Smooth muscle cell (in vitro differentiated cells): Measurements from ENCODE around the gene USP1. TPM values are rescaled to one million over a fixed set of nuclear protein-coding genes. Genes with fewer than 3 reads are reported as not detected.

Experiments used
- DNase-seq: peaks from one replicate; lab custom pipeline; 2025; ENCODE audit not compliant: unreplicated experiment; lab: John Stamatoyannopoulos, UW
- H2AFZ ChIP-seq: fragments of 200-600 bp; sonication (generic); 2 replicates; pipeline ENCODE4 v1.6.0; 2016; ENCODE audit warnings: antibody characterized with exemption, low read depth, mild to moderate bottlenecking
- H3F3A ChIP-seq: fragments of 200-600 bp; sonication (generic); 2 replicates; pipeline ENCODE4 v1.6.0; 2017; ENCODE audit warnings: antibody characterized with exemption, low read depth
- H3K27ac ChIP-seq: fragments of 200-600 bp; sonication (generic); 2 replicates; pipeline ENCODE4 v1.5.1; 2016; ENCODE audit warnings: low read depth, mild to moderate bottlenecking
- H3K27me3 ChIP-seq: fragments of 200-600 bp; sonication (generic); 2 replicates; pipeline ENCODE4 v1.6.1; 2016; ENCODE audit warnings: low read depth, mild to moderate bottlenecking
- H3K36me3 ChIP-seq: fragments of 200-600 bp; sonication (generic); 2 replicates; pipeline ENCODE4 v1.5.1; 2016; ENCODE audit warnings: low read depth
- H3K4me1 ChIP-seq: fragments of 200-600 bp; sonication (generic); 2 replicates; pipeline ENCODE4 v1.5.1; 2016; ENCODE audit warnings: low read depth
- H3K4me2 ChIP-seq: fragments of 200-600 bp; sonication (generic); 2 replicates; pipeline ENCODE4 v1.6.0; 2016; ENCODE audit warnings: mild to moderate bottlenecking
- H3K4me3 ChIP-seq: fragments of 200-600 bp; sonication (generic); 2 replicates; pipeline ENCODE4 v1.5.1; 2016; ENCODE audit warnings: mild to moderate bottlenecking
- H3K79me2 ChIP-seq: fragments of 200-600 bp; sonication (generic); 2 replicates; pipeline ENCODE4 v1.6.0; 2016; ENCODE audit warnings: low read depth, mild to moderate bottlenecking
- H3K9ac ChIP-seq: fragments of 200-600 bp; sonication (generic); 2 replicates; pipeline ENCODE4 v1.6.0; 2016; ENCODE audit warnings: low read depth
- H3K9me3 ChIP-seq: fragments of 200-600 bp; sonication (generic); replicated peaks from 2 replicates; pipeline ENCODE4 v1.5.1; 2016; ENCODE audit warnings: low read depth
- H4K20me1 ChIP-seq: fragments of 200-600 bp; sonication (generic); 2 replicates; pipeline ENCODE4 v1.6.0; 2016; ENCODE audit warnings: low read depth
- WGBS: methylation state at CpG from one replicate; pipeline ENCODE4 v1.1.7; 2016; ENCODE audit warnings: low lambda C conversion rate; 5-methylcytosine and 5-hydroxymethylcytosine counted together
- polyA plus RNA-seq: library from polyadenylated mRNA; unstranded; fragments of >200 nt; fragmentation: Nextera tagmentation; extraction: Ambion mirVana; gene quantifications from 2 replicates; pipeline ENCODE4 v1.2.1, GENCODE V29; 2016
- total RNA-seq: library from RNA; depleted of rRNA; stranded (reverse); fragments of >200 nt; gene quantifications from 2 replicates; pipeline ENCODE4 v1.2.3, GENCODE V29; 2014
- TF ChIP-seq, protein P1 (sequence below): fragments of 200-600 bp; sonication (generic); IDR thresholded peaks from 2 replicates; pipeline ENCODE4 v1.5.1; 2017; ENCODE audit warnings: borderline replicate concordance, mild to moderate bottlenecking, antibody characterized with exemption; ENCODE audit not compliant: insufficient read depth, poor library complexity, severe bottlenecking

The USP1 gene
- total and polyA plus RNA-seq, 2 experiments from 2014 or later = 11.9 to 22.1 TPM

DNA sequence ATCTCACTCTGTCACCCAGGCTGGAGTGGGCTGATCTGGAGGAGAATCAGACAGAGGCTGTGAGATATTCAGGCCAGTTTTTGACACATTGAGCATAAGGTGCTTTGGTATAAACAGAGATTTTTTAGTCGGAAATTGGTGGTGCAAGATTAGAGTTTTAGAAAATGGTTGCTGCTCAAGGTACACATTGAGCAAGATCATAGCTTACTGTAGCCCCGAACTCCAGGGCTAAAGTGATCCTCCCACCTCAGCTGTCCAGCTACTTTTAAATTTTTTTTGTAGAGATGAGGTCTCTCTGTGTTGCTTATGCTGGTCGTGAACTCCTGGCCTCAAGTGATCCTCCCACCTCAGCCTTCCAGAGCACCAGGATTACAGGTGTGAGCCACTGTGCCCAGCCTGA lies 43.9 kb upstream of the USP1 start:
- no peak overlapping the region for H2AFZ ChIP-seq
- TF ChIP-seq, protein P1, sequence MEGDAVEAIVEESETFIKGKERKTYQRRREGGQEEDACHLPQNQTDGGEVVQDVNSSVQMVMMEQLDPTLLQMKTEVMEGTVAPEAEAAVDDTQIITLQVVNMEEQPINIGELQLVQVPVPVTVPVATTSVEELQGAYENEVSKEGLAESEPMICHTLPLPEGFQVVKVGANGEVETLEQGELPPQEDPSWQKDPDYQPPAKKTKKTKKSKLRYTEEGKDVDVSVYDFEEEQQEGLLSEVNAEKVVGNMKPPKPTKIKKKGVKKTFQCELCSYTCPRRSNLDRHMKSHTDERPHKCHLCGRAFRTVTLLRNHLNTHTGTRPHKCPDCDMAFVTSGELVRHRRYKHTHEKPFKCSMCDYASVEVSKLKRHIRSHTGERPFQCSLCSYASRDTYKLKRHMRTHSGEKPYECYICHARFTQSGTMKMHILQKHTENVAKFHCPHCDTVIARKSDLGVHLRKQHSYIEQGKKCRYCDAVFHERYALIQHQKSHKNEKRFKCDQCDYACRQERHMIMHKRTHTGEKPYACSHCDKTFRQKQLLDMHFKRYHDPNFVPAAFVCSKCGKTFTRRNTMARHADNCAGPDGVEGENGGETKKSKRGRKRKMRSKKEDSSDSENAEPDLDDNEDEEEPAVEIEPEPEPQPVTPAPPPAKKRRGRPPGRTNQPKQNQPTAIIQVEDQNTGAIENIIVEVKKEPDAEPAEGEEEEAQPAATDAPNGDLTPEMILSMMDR = no peak
- peaks cover 6% of the 10 kb centered on the region for H3K4me1 ChIP-seq
- H3F3A ChIP-seq = no peaks in the 10 kb centered on the region
- no peaks in the 10 kb centered on the region for H3K9me3 ChIP-seq
- no peak for DNase-seq
- H4K20me1 ChIP-seq = no peaks in the 10 kb centered on the region
- H3K27ac ChIP-seq = no peak overlapping the region
- 94% methylated on average over 3 of the region's 3 CpGs for WGBS
- no peaks in the 10 kb centered on the region for H3K79me2 ChIP-seq
- H3K27me3 ChIP-seq = no peaks in the 10 kb centered on the region
- no peaks in the 10 kb centered on the region for H3K36me3 ChIP-seq
- no peak overlapping the region for H3K9ac ChIP-seq
- no peak overlapping the region for H3K4me2 ChIP-seq
- H3K4me3 ChIP-seq = no peak overlapping the region

DNA sequence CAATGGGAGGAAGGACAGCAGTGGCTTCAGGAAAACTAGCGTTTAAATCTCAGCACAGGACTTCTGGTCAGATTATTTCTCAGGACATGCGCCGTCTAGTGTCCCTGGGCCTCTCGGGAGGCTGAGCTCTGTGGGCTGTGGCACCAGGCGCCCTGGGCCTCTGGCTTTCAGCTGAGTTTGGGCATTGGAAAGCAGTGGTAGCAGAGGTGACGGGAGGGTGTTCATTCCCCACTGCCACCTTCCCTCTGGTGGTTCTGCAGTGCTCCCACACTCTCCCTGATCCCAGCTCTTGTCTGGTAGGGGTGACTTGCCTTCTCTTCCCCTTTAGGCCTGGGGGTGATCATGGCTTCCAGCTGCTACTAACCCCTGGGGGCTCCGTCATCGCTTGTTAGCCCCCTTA lies 42.2 kb upstream of the USP1 start:
- Histone ChIP-seq H3K27me3 (no peaks in the 10 kb centered on the region), H4K20me1 (no peaks in the 10 kb centered on the region), H3F3A (no peaks in the 10 kb centered on the region), H3K79me2 (no peaks in the 10 kb centered on the region), H3K9ac (no peak overlapping the region), H3K27ac (no peak overlapping the region), H3K36me3 (no peaks in the 10 kb centered on the region), H3K4me3 (no peak overlapping the region), H3K4me2 (no peak overlapping the region), H2AFZ (no peak overlapping the region), H3K4me1 (peaks cover 6% of the 10 kb centered on the region), H3K9me3 (no peaks in the 10 kb centered on the region)
- DNase-seq = no peak
- TF ChIP-seq, protein P1 = no peak
- WGBS = 85% methylated on average over 8 of the region's 8 CpGs

DNA sequence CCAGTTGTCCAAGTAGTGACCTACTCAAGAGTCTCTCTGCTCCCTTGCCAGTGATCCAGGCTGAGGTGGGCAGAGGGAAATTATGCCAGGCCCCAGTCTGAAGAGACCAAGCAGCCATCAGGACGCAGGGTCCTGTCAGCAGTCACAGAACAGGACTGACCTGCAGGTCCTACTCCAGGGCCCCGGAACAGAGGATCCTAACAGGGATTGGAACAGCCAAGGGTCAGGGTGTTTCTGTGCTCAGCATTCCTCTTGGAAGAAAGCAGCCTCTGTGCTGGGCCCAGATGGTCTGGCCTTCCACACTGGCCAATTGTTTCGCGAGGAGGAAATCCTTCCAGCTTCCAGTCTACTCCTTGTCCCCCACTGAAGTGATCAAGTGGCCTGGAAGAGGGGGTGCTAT lies 41.6 kb upstream of the USP1 start:
- no peak overlapping the region for H3K27ac ChIP-seq
- WGBS = 96% methylated on average over 4 of the region's 4 CpGs
- H3K4me1 ChIP-seq = peaks cover 6% of the 10 kb centered on the region
- H3F3A ChIP-seq = no peaks in the 10 kb centered on the region
- DNase-seq = no peak
- no peaks in the 10 kb centered on the region for H3K36me3 ChIP-seq
- H2AFZ ChIP-seq = no peak overlapping the region
- no peak overlapping the region for H3K4me3 ChIP-seq
- no peak overlapping the region for H3K4me2 ChIP-seq
- no peak overlapping the region for H3K9ac ChIP-seq
- no peaks in the 10 kb centered on the region for H4K20me1 ChIP-seq
- TF ChIP-seq, protein P1 = no peak
- H3K27me3 ChIP-seq = no peaks in the 10 kb centered on the region
- H3K79me2 ChIP-seq = no peaks in the 10 kb centered on the region
- no peaks in the 10 kb centered on the region for H3K9me3 ChIP-seq

DNA sequence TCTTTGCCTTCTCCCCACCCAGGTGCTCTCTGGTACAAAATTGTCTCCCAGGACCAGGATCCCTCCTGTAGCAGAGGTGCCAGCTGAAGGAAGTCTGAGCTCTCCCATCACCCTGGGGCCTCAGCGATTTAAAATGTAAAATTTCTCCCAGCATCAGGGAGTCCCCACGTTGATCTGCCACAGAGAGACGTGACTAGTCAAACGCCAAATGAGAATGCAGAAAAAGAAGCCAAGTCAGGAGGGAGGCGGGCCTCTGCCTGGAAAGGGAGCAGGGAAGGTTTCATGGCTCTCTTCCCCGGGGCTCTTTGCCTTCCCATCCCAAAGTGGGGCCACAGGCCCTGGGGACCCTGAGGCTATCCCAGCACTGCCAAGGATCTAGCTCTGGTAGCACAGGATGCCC lies 40.0 kb upstream of the USP1 start:
- no peaks in the 10 kb centered on the region for H3K9me3 ChIP-seq
- 64% methylated on average over 6 of the region's 6 CpGs for WGBS
- H2AFZ ChIP-seq = no peak overlapping the region
- no peak overlapping the region for H3K27ac ChIP-seq
- no peaks in the 10 kb centered on the region for H3K36me3 ChIP-seq
- no peak overlapping the region for H3K4me2 ChIP-seq
- H3K79me2 ChIP-seq = no peaks in the 10 kb centered on the region
- no peaks in the 10 kb centered on the region for H3K4me1 ChIP-seq
- H4K20me1 ChIP-seq = no peaks in the 10 kb centered on the region
- DNase-seq = no peak
- H3K27me3 ChIP-seq = no peaks in the 10 kb centered on the region
- no peak overlapping the region for H3K9ac ChIP-seq
- no peaks in the 10 kb centered on the region for H3F3A ChIP-seq
- TF ChIP-seq, protein P1 = no peak
- H3K4me3 ChIP-seq = no peak overlapping the region
